Measurements from ENCODE around the gene LDLR.
"Not testable (repeated sequence)": the region's sequence is repeated elsewhere in the genome, so short reads cannot be mapped to it uniquely, and the experiment has no call there.

The LDLR gene

DNA sequence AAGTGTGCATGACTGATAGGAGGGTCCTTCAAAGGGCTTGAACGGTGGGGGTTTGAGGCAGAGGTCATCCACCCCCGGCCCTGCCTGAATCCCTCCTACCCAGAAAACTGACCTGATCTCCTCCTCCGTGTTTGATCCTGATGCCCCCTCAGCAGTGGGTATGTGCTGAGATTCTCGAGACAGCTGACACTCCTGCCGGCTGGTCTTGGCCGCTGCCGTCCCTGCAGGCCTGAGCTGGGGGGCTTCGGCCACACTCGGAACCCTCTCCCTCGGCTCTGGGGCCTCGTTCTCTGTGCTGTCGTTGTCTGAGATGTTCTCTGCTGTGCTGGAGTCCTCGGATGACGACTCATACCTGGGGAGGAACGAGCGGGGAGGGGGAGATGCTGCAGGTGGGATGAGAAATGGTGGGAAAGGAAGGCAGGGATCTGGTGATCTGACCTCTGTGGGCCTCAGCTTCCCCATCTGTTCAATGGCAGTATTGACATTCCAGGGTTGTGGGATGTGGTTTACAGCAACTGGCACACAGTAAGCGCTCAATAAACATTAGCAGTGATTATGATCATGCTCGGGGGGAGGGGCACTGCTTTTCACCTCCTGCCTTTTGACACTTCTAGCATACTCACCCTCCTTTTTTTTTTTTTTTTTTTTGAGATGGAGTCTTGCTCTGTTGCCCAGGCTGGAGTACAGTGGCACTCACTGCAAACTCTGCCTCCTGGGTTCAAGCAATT lies 87.4 kb downstream of the LDLR start:
- DNase-seq = no peak

DNA sequence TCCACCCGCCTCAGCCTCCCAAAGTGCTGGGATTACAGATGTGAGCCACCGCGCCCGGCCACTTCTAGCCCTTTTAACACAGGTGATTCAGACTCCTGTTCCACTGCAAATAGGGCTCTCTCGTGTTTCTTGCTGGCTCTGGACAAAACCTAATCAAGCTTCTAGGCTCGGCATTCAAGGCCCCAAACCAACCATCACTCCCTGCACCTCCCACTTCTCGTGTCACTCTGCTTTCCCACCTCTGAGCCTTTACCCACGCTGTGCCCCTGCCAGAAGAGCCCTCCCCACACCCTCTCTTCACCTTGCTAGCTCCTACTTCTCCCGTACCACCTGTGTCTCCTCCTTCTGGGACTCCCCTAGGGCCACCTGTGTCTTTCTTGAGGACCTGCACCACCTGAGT lies 88.3 kb downstream of the LDLR start:
- DNase-seq = no peak

DNA sequence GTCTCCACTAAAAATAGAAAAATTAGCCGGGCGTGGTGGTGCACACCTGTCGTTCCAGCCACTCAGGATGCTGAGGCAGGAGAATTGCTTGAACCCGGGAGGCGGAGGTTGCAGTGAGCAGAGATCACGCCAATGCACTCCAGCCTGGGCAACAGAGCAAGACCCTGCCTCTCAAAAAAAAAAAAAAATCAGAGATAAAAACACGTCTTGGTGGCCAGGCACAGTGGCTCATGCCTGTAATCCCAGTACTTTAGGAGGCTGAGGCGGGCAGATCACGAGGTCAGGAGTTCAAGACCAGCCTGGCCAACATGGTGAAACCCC lies 89.8 kb downstream of the LDLR start:
- not testable (repeated sequence) for DNase-seq

DNA sequence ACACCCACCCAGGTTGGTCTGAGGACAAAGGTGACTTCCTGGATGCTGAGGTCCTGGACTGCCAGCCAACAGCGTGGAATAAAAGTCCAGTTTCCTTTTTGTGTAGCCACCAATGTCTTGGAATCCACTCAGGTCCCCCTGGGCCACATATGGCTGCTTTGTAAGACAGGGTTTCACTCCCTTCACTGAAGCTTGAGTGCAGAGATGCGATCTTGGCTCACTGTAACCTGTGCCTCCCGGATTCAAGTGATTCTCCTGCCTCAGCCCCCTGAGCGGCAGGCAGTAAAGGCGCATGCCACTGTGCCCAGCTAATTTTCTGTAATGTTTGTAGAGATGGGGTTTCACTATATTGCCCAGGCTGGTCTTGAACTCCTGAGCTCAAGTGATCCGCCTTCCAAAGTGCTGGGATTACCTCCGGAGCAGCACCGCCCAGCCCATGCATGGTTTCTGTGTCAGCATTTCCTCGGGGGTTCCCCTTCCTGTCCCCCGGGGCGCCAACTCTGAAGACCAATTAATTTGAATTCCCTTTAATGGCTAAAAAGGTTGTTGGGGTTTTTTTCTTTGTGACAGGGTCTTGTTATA lies 90.5 kb downstream of the LDLR start:
- no peak for DNase-seq

DNA sequence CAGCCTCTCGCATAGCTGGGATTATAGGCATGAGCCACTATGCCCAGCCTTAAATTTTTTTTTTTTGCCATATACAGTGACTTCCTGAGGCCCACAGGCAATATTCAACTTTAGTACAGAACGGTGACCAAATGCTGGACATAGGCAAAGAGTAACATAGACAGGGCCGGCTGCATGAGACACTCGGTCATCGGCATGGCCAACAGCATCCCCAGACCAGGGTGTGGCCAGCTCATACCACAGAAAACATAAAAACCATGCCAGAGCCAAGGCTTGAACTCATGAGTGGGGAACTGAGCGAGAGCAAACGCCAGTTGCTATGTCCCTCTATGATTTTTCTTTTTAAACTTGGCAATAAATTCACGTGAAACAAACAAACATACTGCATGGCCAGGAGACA lies 91.1 kb downstream of the LDLR start:
- no peak for DNase-seq

DNA sequence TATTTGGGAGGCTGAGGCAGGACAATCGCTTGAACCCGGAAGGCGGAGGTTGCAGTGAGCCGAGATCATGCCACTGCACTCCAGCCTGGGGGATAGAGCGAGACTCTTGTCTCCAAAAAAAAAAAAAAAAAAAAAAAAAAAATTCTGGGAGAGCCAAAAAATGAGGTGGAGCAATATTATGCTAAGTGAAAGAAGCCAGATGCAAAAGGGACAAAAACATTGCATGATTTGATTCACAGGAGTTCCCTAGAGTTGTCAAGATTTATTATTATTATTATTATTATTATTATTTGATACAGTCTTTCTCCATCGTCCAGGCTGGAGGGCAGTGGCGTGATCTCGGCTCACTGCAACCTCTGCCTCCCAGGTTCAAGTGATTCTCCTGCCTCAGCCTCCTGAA lies 91.7 kb downstream of the LDLR start:
- not testable (repeated sequence) for DNase-seq

DNA sequence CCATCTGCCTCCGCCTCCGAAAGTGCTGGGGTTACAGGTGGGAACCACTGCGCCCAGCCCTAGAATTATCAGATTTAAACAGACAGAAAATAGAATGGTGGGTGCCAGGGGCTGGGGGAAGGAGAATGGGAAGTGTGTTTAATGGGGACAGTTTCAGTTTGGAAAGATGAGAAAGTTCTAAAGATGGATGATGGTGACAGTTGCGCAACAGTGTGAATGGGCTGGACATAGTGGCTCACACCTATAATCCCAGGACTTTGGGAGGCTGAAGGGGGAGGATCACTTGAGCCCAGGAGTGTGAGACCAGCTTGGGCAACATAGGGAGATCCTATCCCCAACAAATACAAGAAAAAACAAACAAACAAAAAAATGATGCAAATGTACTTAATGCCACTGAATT lies 92.2 kb downstream of the LDLR start:
- DNase-seq = no peak
